ENCODE data around the gene LIMCH1.

- no peak for TF ChIP-seq CTCF (optimal IDR thresholded peaks at IDR 0.05 in 1 of 3, IDR thresholded peaks at IDR 0.05 in 1 of 3, conservative IDR thresholded peaks at IDR 0.05 in 1 of 3; ENCODE audit: extremely low read depth in 1 of 3, insufficient read depth in 2 of 3, low read length in 3 of 3)
- TF ChIP-seq EZH2 (IDR thresholded peaks at IDR 0.05; ENCODE audit: low read length), result no peak
Observed at GRCh38 chr4:41712425-41712824, 174.5 kb downstream of the LIMCH1 start.

Data from keratinocyte (primary cell).